Body of pancreas (tissue), 4 donors: Measurements from ENCODE around the gene PRKAG2.

Experiments
- CTCF ChIP-seq, 7 experiments: fragments of 450-650 bp in 4 of 7; fragments of 200-600 bp in 3 of 7; sonication (generic) in 3 of 7; IDR thresholded peaks; one replicate each; pipeline ENCODE4 v1.5.1; 2016 to 2019; ENCODE audit warnings: antibody characterized with exemption in 7 of 7
- POLR2A ChIP-seq, 3 donors: fragments of 450-650 bp; IDR thresholded peaks; one replicate each; pipeline ENCODE4 v1.6.1; 2016; ENCODE audit warnings: antibody characterized with exemption in 3 of 3, mild to moderate bottlenecking in 2 of 3

DNA sequence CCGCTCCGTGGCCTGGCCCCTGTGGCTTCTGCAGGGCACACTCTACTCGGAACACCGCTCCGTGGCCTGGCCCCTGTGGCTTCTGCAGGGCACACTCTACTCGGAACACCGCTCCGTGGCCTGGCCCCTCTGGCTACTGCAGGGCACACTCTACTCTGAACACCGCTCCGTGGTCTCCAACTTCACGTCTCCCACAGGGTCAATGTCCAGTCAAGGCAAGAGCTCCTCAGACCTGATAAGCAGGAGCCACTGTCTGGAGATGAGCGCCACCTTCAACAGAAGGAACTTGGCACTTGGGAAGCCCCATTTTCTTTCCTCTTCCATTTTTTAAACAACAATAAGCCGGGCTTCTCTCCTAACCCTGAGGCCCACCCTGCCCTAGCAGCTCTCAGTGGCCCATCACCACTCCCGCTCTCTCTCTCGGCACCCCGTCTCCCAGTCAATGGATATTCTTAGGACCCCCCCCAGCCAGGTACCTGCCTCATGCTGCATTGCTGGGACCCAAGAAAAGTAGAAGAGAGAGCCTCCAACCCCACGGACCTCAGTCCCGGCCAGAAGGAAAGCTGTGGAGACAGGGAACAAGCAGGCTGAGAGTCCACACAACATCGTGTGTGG lies 56.3 kb downstream of the PRKAG2 start:
- TF ChIP-seq CTCF (IDR thresholded peaks at IDR 0.05) (no peak), POLR2A (IDR thresholded peaks at IDR 0.05) (no peak)
